Stimulated activated naive CD8-positive, alpha-beta T cell treated with anti-CD3 and anti-CD28 coated beads, Interleukin-15, Interleukin-2, amounts not matched to agents 100 U/mL and 50 U/mL, for 24 hours (primary cell): ENCODE measurements around the gene PPIE.

Source experiments
- ATAC-seq: fragments of 150-1000 bp; cut with Tn5 transposase; one replicate; pipeline ENCODE4 v1.10.0; 2021
- DNase-seq: peaks from one replicate; pipeline ENCODE4 v3.0.0; 2021

Gene PPIE

DNA sequence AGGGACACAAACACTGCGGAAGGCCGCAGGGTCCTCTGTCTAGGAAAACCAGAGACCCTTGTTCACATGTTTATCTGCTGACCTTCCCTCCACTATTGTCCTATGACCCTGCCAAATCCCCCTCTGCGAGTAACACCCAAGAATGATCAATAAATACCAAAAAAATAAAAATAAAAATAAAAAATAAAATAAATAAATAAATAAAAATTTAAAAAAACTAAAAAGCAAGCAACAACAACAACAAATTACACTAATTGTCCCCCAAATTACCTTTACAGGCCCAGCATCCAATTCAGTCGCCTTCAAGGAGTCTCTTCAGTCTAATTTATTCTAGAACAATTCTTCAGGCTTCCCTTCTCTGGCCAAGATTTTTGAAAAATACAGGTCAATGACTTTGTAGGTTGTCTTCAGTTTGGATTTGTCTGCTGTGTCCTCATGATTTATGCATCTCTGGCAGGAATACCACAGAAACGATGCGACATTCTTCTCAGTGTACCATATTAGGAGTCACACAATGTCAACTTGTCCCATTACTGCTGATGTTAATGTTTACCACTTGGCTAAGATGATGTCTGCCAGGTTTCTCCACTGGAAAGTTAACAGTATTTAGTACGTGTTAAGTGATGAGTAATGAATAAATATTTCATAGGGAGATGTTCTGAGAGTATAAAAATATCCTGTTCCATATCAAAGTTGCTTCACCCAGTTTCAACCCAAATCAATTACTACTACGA lies 70.3 kb downstream of the PPIE start:
- ATAC-seq (no peak), DNase-seq (no peak)

DNA sequence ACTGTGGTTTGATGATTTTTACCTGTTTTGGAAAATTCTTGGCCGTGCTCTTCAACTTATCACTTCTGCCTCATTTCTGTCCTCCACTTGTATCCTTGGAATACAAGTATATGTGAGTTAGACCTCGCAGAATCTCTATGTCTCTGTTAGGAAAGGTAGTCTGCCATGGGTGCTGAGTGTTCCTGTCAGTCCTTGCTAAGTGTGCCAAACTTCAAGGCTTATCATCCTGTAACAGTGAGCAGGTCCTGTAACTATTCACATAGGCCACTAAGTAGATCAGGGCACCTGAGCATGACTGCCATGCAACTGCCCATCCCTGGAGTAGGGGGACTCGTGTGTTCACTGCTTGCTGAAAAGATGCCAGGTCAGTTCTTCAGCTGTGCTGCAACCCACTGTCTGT lies 74.2 kb downstream of the PPIE start:
- ATAC-seq (no peak), DNase-seq (no peak)
